SJSA1 (cell line): Measurements from ENCODE around the gene APPBP2. TPM values are rescaled to one million over a fixed set of nuclear protein-coding genes. Genes with fewer than 3 reads are reported as not detected.
"Not testable (repeated sequence)": the region's sequence is repeated elsewhere in the genome, so short reads cannot be mapped to it uniquely, and the experiment has no call there.

Experiments
- DNase-seq, 2 experiments: peaks; one replicate each; pipeline ENCODE4 v3.0.0-alpha.2; 2015 to 2020; ENCODE audit warnings: low spot score in 2 of 2, low read depth in 1 of 2
- H3K27ac ChIP-seq: fragments of 250-450 bp; sonication (Bioruptor Pico); 2 replicates; pipeline ENCODE4 v1.5.1; 2020; ENCODE audit warnings: mild to moderate bottlenecking, moderate library complexity
- H3K27me3 ChIP-seq: fragments of 250-450 bp; sonication (Bioruptor Pico); replicated peaks from 2 replicates; pipeline ENCODE4 v1.5.1; 2020; ENCODE audit warnings: mild to moderate bottlenecking, moderate library complexity
- H3K36me3 ChIP-seq: fragments of 250-450 bp; sonication (Bioruptor Pico); 2 replicates; pipeline ENCODE4 v1.5.1; 2020; ENCODE audit warnings: mild to moderate bottlenecking
- H3K4me1 ChIP-seq: fragments of 250-450 bp; sonication (Bioruptor Pico); replicated peaks from 2 replicates; pipeline ENCODE4 v1.6.1; 2021; ENCODE audit warnings: mild to moderate bottlenecking
- H3K4me3 ChIP-seq: fragments of 250-450 bp; sonication (Bioruptor Pico); 2 replicates; pipeline ENCODE4 v1.5.1; 2020; ENCODE audit warnings: mild to moderate bottlenecking
- H3K9me3 ChIP-seq: fragments of 250-450 bp; sonication (Bioruptor Pico); replicated peaks from 2 replicates; pipeline ENCODE4 v1.5.1; 2020; ENCODE audit warnings: mild to moderate bottlenecking
- total RNA-seq: library from RNA; depleted of rRNA; stranded (reverse); fragments of >200 nt; shearing (Covaris generic); gene quantifications from 2 replicates; pipeline ENCODE4 v1.2.3, GENCODE V29; 2014

The APPBP2 gene
- total RNA-seq, 1 experiment from 2014 or later = 49.4 TPM

- Histone ChIP-seq H3K4me3 (no peak overlapping the region), H3K4me1 (no peaks in the 10 kb centered on the region), H3K36me3 (peaks cover 90% of the 10 kb centered on the region), H3K27ac (no peak overlapping the region), H3K27me3 (no peaks in the 10 kb centered on the region), H3K9me3 (no peaks in the 10 kb centered on the region)
- no peak for DNase-seq
Measured at GRCh38 chr17:60461584-60461983, 64.5 kb downstream of the APPBP2 start.

GRCh38 chr17:60457148-60457547 lies 68.9 kb downstream of the APPBP2 start:
- H3K27ac ChIP-seq = no peak overlapping the region
- H3K36me3 ChIP-seq = peaks cover 86% of the 10 kb centered on the region
- no peak for DNase-seq

GRCh38 chr17:60455378-60455777 lies 70.7 kb downstream of the APPBP2 start:
- no peak for DNase-seq
- H3K27ac ChIP-seq = no peak overlapping the region
- H3K4me1 ChIP-seq = no peaks in the 10 kb centered on the region
- no peak overlapping the region for H3K4me3 ChIP-seq
- peaks cover 82% of the 10 kb centered on the region for H3K36me3 ChIP-seq
- H3K9me3 ChIP-seq = no peaks in the 10 kb centered on the region
- H3K27me3 ChIP-seq = no peaks in the 10 kb centered on the region

More at GRCh38 chr17:60457148-60457547, 68.9 kb downstream of the APPBP2 start:
- Histone ChIP-seq H3K4me3 (no peak overlapping the region), H3K27me3 (no peaks in the 10 kb centered on the region), H3K9me3 (no peaks in the 10 kb centered on the region), H3K4me1 (no peaks in the 10 kb centered on the region)

GRCh38 chr17:60451965-60452364 lies 74.1 kb downstream of the APPBP2 start:
- H3K27ac ChIP-seq = no peak overlapping the region
- no peaks in the 10 kb centered on the region for H3K4me1 ChIP-seq
- no peaks in the 10 kb centered on the region for H3K27me3 ChIP-seq
- H3K36me3 ChIP-seq = peaks cover 74% of the 10 kb centered on the region
- no peak for DNase-seq
- no peak overlapping the region for H3K4me3 ChIP-seq
- no peaks in the 10 kb centered on the region for H3K9me3 ChIP-seq

- Histone ChIP-seq H3K27ac (no peak overlapping the region), H3K36me3 (peaks cover 77% of the 10 kb centered on the region), H3K27me3 (no peaks in the 10 kb centered on the region)
Measured at GRCh38 chr17:60451071-60451470, 75.0 kb downstream of the APPBP2 start.

GRCh38 chr17:60447375-60447774 lies 78.7 kb downstream of the APPBP2 start:
- no peak overlapping the region for H3K27ac ChIP-seq
- peaks cover 61% of the 10 kb centered on the region for H3K36me3 ChIP-seq
- no peak overlapping the region for H3K4me3 ChIP-seq
- H3K27me3 ChIP-seq = no peaks in the 10 kb centered on the region
- H3K9me3 ChIP-seq = no peaks in the 10 kb centered on the region
- no peak for DNase-seq
- no peaks in the 10 kb centered on the region for H3K4me1 ChIP-seq

More at GRCh38 chr17:60451071-60451470, 75.0 kb downstream of the APPBP2 start:
- Histone ChIP-seq H3K4me3 (no peak overlapping the region), H3K9me3 (no peaks in the 10 kb centered on the region), H3K4me1 (no peaks in the 10 kb centered on the region)
- no peak for DNase-seq

- H3K4me1 ChIP-seq = peaks cover 2% of the 10 kb centered on the region; the same call in 1 of the 2 replicates
- no peaks in the 10 kb centered on the region for H3K9me3 ChIP-seq
- H3K4me3 ChIP-seq = no peak overlapping the region
- DNase-seq = no peak
- no peaks in the 10 kb centered on the region for H3K27me3 ChIP-seq
- peaks cover 45% of the 10 kb centered on the region for H3K36me3 ChIP-seq
- no peak overlapping the region for H3K27ac ChIP-seq
Measured at GRCh38 chr17:60445144-60445543, 80.9 kb downstream of the APPBP2 start.

GRCh38 chr17:60443713-60444112 lies 82.3 kb downstream of the APPBP2 start:
- H3K27me3 ChIP-seq = no peaks in the 10 kb centered on the region
- no peaks in the 10 kb centered on the region for H3K9me3 ChIP-seq
- no peak for DNase-seq
- H3K4me3 ChIP-seq = no peak overlapping the region
- peaks cover 2% of the 10 kb centered on the region; the same call in 1 of the 2 replicates for H3K4me1 ChIP-seq
- no peak overlapping the region for H3K27ac ChIP-seq
- peaks cover 37% of the 10 kb centered on the region for H3K36me3 ChIP-seq

GRCh38 chr17:60442271-60443173 lies 83.5 kb downstream of the APPBP2 start:
- peaks cover 2% of the 10 kb centered on the region; the same call in 1 of the 2 replicates for H3K4me1 ChIP-seq
- peaks cover 27% of the 10 kb centered on the region for H3K36me3 ChIP-seq
- no peaks in the 10 kb centered on the region for H3K9me3 ChIP-seq
- DNase-seq = peak in 1 of 2 experiments; percentile 22
- H3K27me3 ChIP-seq = no peaks in the 10 kb centered on the region
- H3K4me3 ChIP-seq = no peak overlapping the region
- no peak overlapping the region for H3K27ac ChIP-seq

- Histone ChIP-seq H3K27me3 (no peaks in the 10 kb centered on the region), H3K36me3 (0 out of 2 replicates have a peak, but pooled peaks cover 3% of the 10 kb centered on the region), H3K27ac (no peak overlapping the region), H3K4me3 (no peak overlapping the region), H3K9me3 (no peaks in the 10 kb centered on the region), H3K4me1 (peaks cover 8% of the 10 kb centered on the region)
- DNase-seq = no peak
Measured at GRCh38 chr17:60439501-60439900, 86.5 kb downstream of the APPBP2 start.

- H3K36me3 ChIP-seq = no peaks in the 10 kb centered on the region
- H3K27ac ChIP-seq = no peak overlapping the region
- DNase-seq = peak in 1 of 2 experiments; percentile 11
- H3K27me3 ChIP-seq = no peaks in the 10 kb centered on the region
- H3K9me3 ChIP-seq = no peaks in the 10 kb centered on the region
- no peak overlapping the region for H3K4me3 ChIP-seq
- peaks cover 6% of the 10 kb centered on the region; the same call in 1 of the 2 replicates for H3K4me1 ChIP-seq
Measured at GRCh38 chr17:60436676-60437075, 89.4 kb downstream of the APPBP2 start.

- Histone ChIP-seq H3K4me1 (peaks cover 6% of the 10 kb centered on the region; the same call in 1 of the 2 replicates), H3K27ac (no peak overlapping the region), H3K9me3 (no peaks in the 10 kb centered on the region; the same call in 1 of the 2 replicates), H3K27me3 (no peaks in the 10 kb centered on the region), H3K36me3 (no peaks in the 10 kb centered on the region), H3K4me3 (no peak overlapping the region)
- DNase-seq = peak; percentile 74 to 81
Measured at GRCh38 chr17:60435244-60436167, 90.5 kb downstream of the APPBP2 start.

GRCh38 chr17:60433021-60433997 lies 92.7 kb downstream of the APPBP2 start:
- not testable (repeated sequence) for H3K27me3 ChIP-seq, H3K36me3 ChIP-seq
- peak in 1 of 2 experiments; percentile 25 for DNase-seq

More at GRCh38 chr17:60433021-60433997, 92.7 kb downstream of the APPBP2 start:
- not testable (repeated sequence) for H3K27ac ChIP-seq, H3K9me3 ChIP-seq, H3K4me3 ChIP-seq, H3K4me1 ChIP-seq
